Measurements from ENCODE around the gene DDIT4.
A peak's percentile ranks its signal among the peaks of the same experiment; 100 is the strongest.
"Not testable (repeated sequence)": the region's sequence is repeated elsewhere in the genome, so short reads cannot be mapped to it uniquely, and the experiment has no call there.

Gene DDIT4

GRCh38 chr10:72249176-72249862 is 24.4 kb upstream of the DDIT4 start:
- not testable (repeated sequence) for DNase-seq (ENCODE audit: low read depth, low spot score)

- DNase-seq (ENCODE audit: low read depth, low spot score), result no peak
Observed at GRCh38 chr10:72250666-72251065, 23.1 kb upstream of the DDIT4 start.

- DNase-seq (ENCODE audit: low read depth, low spot score), result no peak
Observed at GRCh38 chr10:72251635-72252034, 22.1 kb upstream of the DDIT4 start.

- no peak for DNase-seq (ENCODE audit: low read depth, low spot score)
Observed at GRCh38 chr10:72252972-72253371, 20.8 kb upstream of the DDIT4 start.

- no peak for DNase-seq (ENCODE audit: low read depth, low spot score)
Observed at GRCh38 chr10:72253578-72253977, 20.1 kb upstream of the DDIT4 start.

- no peak for DNase-seq (ENCODE audit: low read depth, low spot score)
Observed at GRCh38 chr10:72254813-72255568, 18.7 kb upstream of the DDIT4 start.

- no peak for DNase-seq (ENCODE audit: low read depth, low spot score)
Observed at GRCh38 chr10:72255977-72256729, 17.6 kb upstream of the DDIT4 start.

GRCh38 chr10:72257051-72257892 is 16.5 kb upstream of the DDIT4 start:
- no peak for DNase-seq (ENCODE audit: low read depth, low spot score)

- no peak for DNase-seq (ENCODE audit: low read depth, low spot score)
Observed at GRCh38 chr10:72258617-72259016, 15.1 kb upstream of the DDIT4 start.

GRCh38 chr10:72259491-72260238 is 14.1 kb upstream of the DDIT4 start:
- DNase-seq (ENCODE audit: low read depth, low spot score), result no peak

GRCh38 chr10:72260239-72260975 is 13.3 kb upstream of the DDIT4 start:
- peak; percentile 51 for DNase-seq (ENCODE audit: low read depth, low spot score)

GRCh38 chr10:72260976-72261783 is 12.5 kb upstream of the DDIT4 start:
- DNase-seq (ENCODE audit: low read depth, low spot score), result peak; percentile 17

GRCh38 chr10:72261784-72262404 is 11.8 kb upstream of the DDIT4 start:
- no peak for DNase-seq (ENCODE audit: low read depth, low spot score)

GRCh38 chr10:72263613-72264241 is 10.0 kb upstream of the DDIT4 start:
- no peak for DNase-seq (ENCODE audit: low read depth, low spot score)

- no peak for DNase-seq (ENCODE audit: low read depth, low spot score)
Observed at GRCh38 chr10:72264536-72264935, 9.2 kb upstream of the DDIT4 start.

GRCh38 chr10:72265508-72265907 is 8.2 kb upstream of the DDIT4 start:
- DNase-seq (ENCODE audit: low read depth, low spot score), result no peak

- DNase-seq (ENCODE audit: low read depth, low spot score), result no peak
Observed at GRCh38 chr10:72265990-72266865, 7.5 kb upstream of the DDIT4 start.
